MM.1S (cell line): ENCODE data around the gene MYL6B.

Experiments
- CTCF ChIP-seq: fragments of 300-600 bp; sonication (generic); IDR thresholded peaks from 2 replicates; pipeline ENCODE4 v1.5.1; 2016; ENCODE audit warnings: antibody characterized with exemption, low read length, mixed read lengths
- EZH2 ChIP-seq: fragments of 300-600 bp; sonication (generic); optimal IDR thresholded peaks from 2 replicates; pipeline ENCODE3; 2017; ENCODE audit warnings: low read depth, mild to moderate bottlenecking, antibody characterized with exemption, low read length, mixed read lengths
- EZH2phosphoT487 ChIP-seq: fragments of 300-600 bp; sonication (generic); IDR thresholded peaks from 2 replicates; pipeline ENCODE4 v1.6.1; 2018; ENCODE audit warnings: antibody characterized with exemption, low read length

GRCh38 chr12:56198836-56199235, 46.4 kb downstream of the MYL6B start:
- no peak for TF ChIP-seq CTCF
- no peak for TF ChIP-seq EZH2
- TF ChIP-seq EZH2phosphoT487 = no peak
